Astrocyte (in vitro differentiated cells and primary cell): ENCODE measurements around the gene TBX5.

Source experiments
- EZH2 ChIP-seq: IDR thresholded peaks from 2 replicates; pipeline ENCODE4 v1.6.1; 2012; ENCODE audit warnings: mild to moderate bottlenecking, low read length, inconsistent platforms; ENCODE audit not compliant: insufficient read depth
- TF ChIP-seq, protein P1 (sequence below): IDR thresholded peaks from 2 replicates; pipeline ENCODE4 v1.5.1; 2011; ENCODE audit warnings: low read depth, mild to moderate bottlenecking, inconsistent platforms, low read length, moderate library complexity; ENCODE audit not compliant: insufficient read depth

DNA sequence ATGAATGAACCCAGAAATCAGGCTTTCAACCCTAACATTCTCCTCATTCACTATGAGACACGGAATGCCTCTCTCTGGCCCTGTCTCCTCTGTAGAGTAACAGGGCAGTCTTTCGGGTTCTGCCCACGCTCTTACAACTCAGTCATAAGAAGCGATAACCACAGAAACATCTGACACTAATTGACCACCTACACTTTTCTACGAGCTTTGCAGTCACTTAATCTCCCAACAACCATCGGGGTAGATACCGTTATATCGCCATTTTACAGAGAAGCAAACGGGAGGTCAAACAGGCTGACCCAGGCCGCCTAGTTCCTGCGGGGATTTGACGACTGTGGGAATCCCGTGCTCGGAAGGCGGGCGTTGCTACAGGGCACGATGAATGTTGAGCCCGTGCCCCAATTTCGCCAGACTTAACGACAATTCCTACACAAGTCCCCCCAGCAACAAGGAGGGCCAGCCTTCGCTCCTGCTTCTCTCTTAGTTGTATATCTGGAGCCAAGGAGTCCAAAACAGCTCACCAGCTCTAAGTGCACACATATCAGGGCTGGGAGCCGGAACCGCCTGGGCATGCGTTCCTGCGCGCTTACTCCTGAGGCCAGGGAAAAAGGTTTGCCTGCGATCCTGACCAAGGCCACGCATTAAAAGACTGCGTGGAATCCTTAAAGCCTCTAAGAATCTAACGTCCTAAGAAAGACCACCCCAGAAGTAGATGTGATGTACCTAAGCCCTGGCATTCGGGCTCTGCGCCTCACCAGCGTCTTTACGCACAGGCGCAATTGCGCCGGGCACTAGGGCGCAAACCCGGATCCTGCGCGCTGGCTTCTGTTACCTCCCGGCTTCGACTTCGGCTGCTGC is 38.7 kb upstream of the TBX5 start:
- TF ChIP-seq, protein P1, sequence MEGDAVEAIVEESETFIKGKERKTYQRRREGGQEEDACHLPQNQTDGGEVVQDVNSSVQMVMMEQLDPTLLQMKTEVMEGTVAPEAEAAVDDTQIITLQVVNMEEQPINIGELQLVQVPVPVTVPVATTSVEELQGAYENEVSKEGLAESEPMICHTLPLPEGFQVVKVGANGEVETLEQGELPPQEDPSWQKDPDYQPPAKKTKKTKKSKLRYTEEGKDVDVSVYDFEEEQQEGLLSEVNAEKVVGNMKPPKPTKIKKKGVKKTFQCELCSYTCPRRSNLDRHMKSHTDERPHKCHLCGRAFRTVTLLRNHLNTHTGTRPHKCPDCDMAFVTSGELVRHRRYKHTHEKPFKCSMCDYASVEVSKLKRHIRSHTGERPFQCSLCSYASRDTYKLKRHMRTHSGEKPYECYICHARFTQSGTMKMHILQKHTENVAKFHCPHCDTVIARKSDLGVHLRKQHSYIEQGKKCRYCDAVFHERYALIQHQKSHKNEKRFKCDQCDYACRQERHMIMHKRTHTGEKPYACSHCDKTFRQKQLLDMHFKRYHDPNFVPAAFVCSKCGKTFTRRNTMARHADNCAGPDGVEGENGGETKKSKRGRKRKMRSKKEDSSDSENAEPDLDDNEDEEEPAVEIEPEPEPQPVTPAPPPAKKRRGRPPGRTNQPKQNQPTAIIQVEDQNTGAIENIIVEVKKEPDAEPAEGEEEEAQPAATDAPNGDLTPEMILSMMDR = no peak
- no peak for TF ChIP-seq EZH2
